ENCODE results near the gene GALNT2. TPM values are rescaled to one million over a fixed set of nuclear protein-coding genes. Genes with fewer than 3 reads are reported as not detected.
A peak's percentile ranks its signal among the peaks of the same experiment; 100 is the strongest.

GALNT2 gene
- total RNA-seq, 1 donor from 2014 or later = 62.8 TPM

GRCh38 chr1:230301822-230302221 is 234.8 kb downstream of the GALNT2 start:
- no peak for DNase-seq (ENCODE audit: low spot score in 2 of 2)
- no peak for FAIRE-seq

DNA sequence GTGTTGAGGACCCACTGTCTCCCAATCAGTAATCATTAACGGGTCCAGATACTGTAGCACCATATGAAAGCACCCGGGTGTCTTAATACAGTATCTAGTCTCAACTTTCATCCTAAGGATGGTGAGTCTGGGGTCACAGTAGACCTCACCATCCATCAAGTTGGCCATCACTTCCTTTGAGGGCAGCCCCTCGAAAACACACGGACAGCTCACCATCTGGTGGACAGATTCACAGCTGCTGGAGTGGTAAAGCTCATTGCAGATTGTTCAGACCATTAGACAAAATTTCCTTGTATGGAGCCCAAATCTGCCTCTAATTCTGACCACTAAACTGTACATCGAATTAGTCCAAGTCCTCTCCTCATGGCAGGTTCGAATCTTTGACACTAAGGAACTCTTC is 236.0 kb downstream of the GALNT2 start:
- FAIRE-seq (no peak), DNase-seq (ENCODE audit: low spot score in 2 of 2) (no peak)

GRCh38 chr1:230303822-230304221 is 236.8 kb downstream of the GALNT2 start:
- FAIRE-seq (no peak), DNase-seq (ENCODE audit: low spot score in 2 of 2) (no peak)

DNA sequence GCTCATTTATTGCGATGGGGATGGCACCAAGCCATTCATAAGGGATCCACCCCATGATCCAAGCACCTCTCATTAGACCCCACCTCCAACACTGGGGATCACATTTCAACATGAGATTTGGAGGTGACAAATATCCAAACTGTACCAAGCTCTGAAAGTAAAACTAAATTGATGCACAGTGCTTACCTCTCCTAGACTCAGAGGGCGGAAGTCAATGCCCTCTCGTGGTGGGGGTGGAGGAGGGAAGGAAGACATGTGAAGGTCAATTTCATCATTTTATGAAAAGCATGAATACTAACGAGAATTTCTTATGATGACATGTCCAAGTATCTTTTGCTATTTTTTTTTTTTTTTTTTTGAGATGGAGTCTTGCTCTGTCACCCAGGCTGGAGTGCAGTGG is 239.1 kb downstream of the GALNT2 start:
- no peak for FAIRE-seq

GRCh38 chr1:230307213-230307612 is 240.2 kb downstream of the GALNT2 start:
- no peak for FAIRE-seq
- DNase-seq (ENCODE audit: low spot score in 2 of 2) = no peak

More for the DNA sequence above, 239.1 kb downstream of the GALNT2 start:
- no peak for DNase-seq (ENCODE audit: low spot score in 2 of 2)

DNA sequence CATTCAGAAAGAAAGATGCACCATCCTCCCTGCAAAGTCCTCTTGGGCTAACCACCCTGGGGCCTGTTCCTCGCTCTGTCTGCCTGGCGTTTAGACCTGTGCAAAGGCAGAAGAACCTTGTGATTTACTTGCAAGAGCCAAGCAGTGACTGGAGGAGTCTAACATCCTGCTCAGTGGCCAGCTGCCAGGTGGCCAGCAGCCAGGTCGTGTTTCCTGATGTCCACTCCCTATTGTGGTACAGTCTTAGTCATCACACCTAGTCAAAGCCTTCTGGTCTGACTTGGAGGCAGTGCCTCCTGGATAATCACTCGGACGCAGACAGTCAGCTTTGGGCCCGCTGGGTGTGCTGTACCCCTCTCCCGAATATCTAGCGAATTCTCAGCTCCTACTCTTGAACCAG is 241.0 kb downstream of the GALNT2 start:
- no peak for FAIRE-seq
- no peak for DNase-seq (ENCODE audit: low spot score in 2 of 2)

DNA sequence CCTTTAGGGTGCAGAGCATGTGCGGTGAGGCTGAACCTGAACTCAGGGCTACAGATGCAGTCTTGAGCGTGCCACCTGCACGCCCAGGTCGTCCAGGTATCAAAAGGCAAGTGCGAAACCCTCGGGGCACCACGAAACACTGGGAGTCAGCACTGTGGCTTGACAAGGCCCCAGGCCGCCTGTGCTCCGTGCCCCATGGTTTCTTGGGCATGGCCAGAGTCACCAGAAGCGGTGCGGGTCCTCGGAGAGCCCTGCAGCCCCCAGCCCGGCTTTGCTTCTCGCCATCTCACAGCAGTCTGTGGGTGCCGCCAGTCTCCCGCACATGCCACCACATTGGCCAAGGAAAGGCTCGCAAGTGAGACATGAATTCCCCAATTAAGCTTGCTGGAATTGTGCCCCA is 241.8 kb downstream of the GALNT2 start:
- no peak for FAIRE-seq
- no peak for DNase-seq (ENCODE audit: low spot score in 2 of 2)

GRCh38 chr1:230309646-230310177 is 242.7 kb downstream of the GALNT2 start:
- no peak for FAIRE-seq
- DNase-seq (ENCODE audit: low spot score in 2 of 2) = no peak

- DNase-seq (ENCODE audit: low spot score in 2 of 2) = peak; percentile 69 to 83
- FAIRE-seq = peak; percentile 55
Observed at GRCh38 chr1:230310381-230311163, 243.5 kb downstream of the GALNT2 start.

DNA sequence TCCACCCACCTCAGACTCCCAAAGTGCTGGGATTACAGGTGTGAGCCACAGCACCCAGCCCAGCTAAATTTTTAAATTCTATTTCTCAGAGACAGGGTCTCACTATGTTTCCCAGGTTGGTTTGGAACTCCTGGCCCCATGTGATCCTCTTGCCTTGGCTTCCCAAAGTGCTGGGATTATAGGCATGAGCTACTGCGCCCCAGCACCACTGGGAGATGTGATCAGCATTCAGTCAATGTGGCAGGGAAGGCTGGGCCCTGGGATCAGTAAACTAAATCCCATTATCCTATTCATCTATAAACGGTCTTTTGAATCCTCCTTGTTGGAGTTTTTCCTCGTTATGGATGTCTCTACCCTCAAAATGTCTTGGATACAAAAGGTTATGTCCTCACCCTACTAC is 245.6 kb downstream of the GALNT2 start:
- no peak for FAIRE-seq
- DNase-seq (ENCODE audit: low spot score in 2 of 2) = no peak

GRCh38 chr1:230313453-230314141 is 246.6 kb downstream of the GALNT2 start:
- DNase-seq (ENCODE audit: low spot score in 2 of 2) (no peak), FAIRE-seq (no peak)

DNA sequence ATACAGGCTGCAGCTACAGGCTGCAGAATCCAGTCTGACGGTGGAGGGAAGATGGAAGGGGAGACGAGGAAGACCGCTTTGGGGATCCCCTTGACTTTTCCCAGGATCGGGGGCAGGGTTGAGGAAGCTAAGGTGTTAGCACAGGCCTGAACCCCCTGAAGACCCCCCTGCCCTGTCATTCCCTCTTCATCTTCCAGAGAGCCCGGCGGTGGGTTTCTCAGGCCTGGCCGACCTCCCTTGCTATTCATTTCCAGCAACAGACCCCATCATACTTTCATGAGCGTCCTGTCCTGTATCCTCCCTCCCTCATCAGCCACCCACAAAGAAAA is 247.1 kb downstream of the GALNT2 start:
- FAIRE-seq = no peak
- no peak for DNase-seq (ENCODE audit: low spot score in 2 of 2)

DNA sequence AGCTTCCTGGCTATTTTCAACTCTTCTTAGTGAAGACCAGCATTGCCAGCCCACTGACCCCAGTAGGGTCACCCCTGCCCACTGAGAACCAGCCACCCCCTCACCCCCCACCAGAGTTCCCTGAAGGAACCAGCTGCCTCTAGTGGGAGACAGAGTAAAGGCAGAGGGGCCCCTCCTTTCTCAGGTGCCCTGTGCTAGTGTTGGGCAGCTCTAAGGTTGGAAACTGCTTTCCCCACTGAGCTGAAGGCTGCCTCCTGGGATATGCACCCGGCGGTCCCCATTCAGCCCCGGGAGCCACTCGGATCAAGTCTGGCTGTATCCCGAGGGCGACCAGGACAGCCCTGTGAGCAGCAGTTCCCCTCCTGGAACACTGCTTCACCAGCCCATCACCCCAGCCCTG is 248.1 kb downstream of the GALNT2 start:
- no peak for DNase-seq (ENCODE audit: low spot score in 2 of 2)
- FAIRE-seq = no peak

DNA sequence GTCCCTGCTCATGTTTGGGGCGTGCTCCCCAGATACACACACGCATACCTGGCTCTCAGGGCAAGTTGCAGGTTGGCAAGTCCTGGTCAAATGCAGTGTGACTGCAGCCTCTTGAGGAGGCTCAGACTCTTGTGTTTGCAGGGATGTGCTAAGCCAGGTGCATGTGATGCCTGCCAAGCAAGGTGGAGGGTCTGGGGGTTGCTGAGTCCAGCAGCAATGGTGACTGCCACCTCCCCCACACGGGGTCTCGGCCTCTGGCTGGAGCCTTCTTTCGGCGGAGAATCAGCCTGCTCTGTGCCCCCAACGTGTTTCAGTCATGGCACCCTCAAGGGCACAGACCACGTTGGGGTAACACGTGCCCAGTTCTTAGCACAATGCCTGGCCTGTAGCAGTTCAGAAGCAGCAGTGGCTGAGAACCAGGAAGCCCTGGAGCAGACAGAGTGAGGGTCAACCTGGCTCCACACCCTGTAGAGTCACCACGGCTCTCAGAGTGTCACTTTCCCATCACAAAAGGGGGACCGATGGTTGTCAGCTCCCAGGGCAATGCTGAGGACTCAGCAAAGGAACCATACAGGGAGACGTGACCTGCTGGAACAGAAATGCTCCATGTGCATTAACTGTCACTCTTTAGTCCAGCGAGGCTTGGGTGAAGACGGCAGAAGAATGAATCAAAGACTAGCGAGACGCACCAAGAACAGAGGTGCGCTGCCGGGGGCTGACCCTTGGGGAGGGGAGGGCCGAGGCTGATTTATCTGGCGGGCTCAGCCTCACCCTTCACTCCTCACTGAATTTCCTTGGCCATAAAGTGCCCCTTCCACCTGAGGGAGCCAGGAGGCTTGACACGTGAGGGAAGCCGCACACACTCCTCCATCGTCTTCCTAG is 250.1 kb downstream of the GALNT2 start:
- FAIRE-seq (no peak), DNase-seq (ENCODE audit: low spot score in 2 of 2) (no peak)

DNA sequence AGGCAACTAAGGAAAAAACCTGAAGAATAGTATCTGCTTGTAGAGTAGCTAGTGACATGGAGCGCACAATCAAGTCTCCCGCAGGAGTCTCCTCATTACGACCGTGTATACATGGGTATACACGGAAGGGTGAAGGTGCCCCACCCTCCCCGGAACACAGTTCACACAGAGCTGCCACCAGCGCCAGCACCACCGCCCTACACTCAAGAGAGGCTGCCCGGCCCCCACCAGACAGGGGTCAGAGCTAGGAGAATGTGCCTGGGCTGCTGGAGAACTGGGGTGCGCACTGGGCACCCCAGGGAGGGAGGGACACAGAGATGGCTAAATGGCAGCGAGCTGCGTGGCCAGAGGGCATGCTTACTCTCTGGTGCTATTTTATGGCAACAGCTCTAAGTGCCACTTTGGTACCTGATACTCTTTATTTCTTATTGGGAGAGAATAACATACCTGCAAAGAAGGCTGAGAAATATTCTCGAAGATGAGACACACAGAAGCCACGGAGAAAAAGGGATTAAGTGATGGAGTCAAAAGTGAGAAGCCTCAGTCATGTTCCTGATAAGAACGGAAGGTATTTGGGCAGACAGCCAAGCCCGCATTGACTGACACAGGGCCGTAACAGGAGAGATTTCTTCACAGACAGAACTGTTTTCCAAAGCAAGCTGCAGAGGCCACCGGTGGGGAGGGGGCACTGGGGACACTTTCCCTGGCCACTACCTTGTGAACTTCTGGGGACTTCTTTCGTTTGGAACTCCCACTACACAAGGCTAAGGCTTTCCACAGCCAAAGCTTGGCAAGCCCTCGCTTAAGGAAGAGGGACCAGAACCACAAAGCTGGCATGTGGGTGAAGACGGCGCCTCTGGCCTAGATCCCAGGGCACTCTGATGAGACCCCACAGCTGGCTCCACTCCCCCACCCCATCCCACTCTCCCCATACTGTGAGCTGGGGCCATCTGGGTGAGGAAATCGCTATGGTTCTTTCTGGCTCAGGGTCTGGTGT is 251.1 kb downstream of the GALNT2 start:
- no peak for FAIRE-seq
- no peak for DNase-seq (ENCODE audit: low spot score in 2 of 2)

GRCh38 chr1:230319014-230319747 is 252.1 kb downstream of the GALNT2 start:
- FAIRE-seq (no peak), DNase-seq (ENCODE audit: low spot score in 2 of 2) (no peak)

GRCh38 chr1:230320804-230321203 is 253.8 kb downstream of the GALNT2 start:
- no peak for DNase-seq (ENCODE audit: low spot score in 2 of 2)
- no peak for FAIRE-seq

DNA sequence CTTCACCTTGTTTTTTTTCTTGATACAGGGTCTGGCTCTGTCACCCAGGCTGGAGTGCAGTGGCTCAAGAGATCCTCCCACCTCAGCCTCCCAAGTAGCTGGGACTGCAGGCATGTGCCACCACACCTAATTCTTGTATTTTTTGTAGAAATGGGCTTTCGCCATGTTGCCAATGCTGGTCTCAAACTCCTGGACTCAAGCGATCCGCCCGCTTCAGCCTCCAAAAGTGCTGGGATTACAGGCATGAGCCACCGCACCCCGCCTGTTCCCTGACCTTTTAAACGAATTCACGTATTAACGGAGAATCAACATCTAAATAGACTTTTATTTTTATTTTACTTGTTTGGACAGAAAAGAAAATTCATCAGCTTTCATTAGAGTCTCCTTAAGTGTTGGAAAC is 254.3 kb downstream of the GALNT2 start:
- FAIRE-seq = no peak
- DNase-seq (ENCODE audit: low spot score in 2 of 2) = no peak
